ENCODE measurements around the gene PKP3. TPM values are rescaled to one million over a fixed set of nuclear protein-coding genes. Genes with fewer than 3 reads are reported as not detected.

PKP3 gene
- total RNA-seq, 3 donors from 2014 or later = 0.32 to 60.9 (median 36.7) TPM

- peak in 1 of 2 donors; percentile 49 for DNase-seq (ENCODE audit: low spot score in 2 of 2)
- Histone ChIP-seq H3K4me1 (peaks cover 7 to 14% of the 10 kb centered on the region in 2 donors), H3K4me3 (peak overlapping the region in 1 of 3 donors; percentile 19), H3K9me3 (no peaks in the 10 kb centered on the region), H3K27me3 (no peaks in the 10 kb centered on the region), H3K36me3 (no peaks in the 10 kb centered on the region), H3K27ac (peak overlapping the region; percentile 3 to 48)
- TF ChIP-seq, protein P1, sequence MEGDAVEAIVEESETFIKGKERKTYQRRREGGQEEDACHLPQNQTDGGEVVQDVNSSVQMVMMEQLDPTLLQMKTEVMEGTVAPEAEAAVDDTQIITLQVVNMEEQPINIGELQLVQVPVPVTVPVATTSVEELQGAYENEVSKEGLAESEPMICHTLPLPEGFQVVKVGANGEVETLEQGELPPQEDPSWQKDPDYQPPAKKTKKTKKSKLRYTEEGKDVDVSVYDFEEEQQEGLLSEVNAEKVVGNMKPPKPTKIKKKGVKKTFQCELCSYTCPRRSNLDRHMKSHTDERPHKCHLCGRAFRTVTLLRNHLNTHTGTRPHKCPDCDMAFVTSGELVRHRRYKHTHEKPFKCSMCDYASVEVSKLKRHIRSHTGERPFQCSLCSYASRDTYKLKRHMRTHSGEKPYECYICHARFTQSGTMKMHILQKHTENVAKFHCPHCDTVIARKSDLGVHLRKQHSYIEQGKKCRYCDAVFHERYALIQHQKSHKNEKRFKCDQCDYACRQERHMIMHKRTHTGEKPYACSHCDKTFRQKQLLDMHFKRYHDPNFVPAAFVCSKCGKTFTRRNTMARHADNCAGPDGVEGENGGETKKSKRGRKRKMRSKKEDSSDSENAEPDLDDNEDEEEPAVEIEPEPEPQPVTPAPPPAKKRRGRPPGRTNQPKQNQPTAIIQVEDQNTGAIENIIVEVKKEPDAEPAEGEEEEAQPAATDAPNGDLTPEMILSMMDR (IDR thresholded peaks at IDR 0.05) = no peak
- TF ChIP-seq POLR2A (IDR thresholded peaks at IDR 0.05) (no peak), POLR2AphosphoS5 (IDR thresholded peaks at IDR 0.05) (no peak)
- intact Hi-C loops (cut with DNase I; ENCODE audit: low total_unique reads) = no loop called here
Observed at GRCh38 chr11:350723-351255, 43.2 kb upstream of the PKP3 start.

GRCh38 chr11:351411-351810 lies 42.6 kb upstream of the PKP3 start:
- peak in 1 of 2 donors; percentile 34 for DNase-seq (ENCODE audit: low spot score in 2 of 2)
- peak overlapping the region; percentile 3 to 48 for H3K27ac ChIP-seq

GRCh38 chr11:352456-353031 lies 41.5 kb upstream of the PKP3 start:
- H3K27ac ChIP-seq = peak overlapping the region; percentile 89 to 98
- DNase-seq (ENCODE audit: low spot score in 2 of 2) = peak in 1 of 2 donors; percentile 35
- intact Hi-C loops (cut with DNase I; ENCODE audit: low total_unique reads) = no loop called here

More at GRCh38 chr11:351411-351810, 42.6 kb upstream of the PKP3 start:
- no peaks in the 10 kb centered on the region for H3K36me3 ChIP-seq
- no peaks in the 10 kb centered on the region for H3K27me3 ChIP-seq
- TF ChIP-seq, protein P1 (IDR thresholded peaks at IDR 0.05) = no peak
- TF ChIP-seq POLR2A (IDR thresholded peaks at IDR 0.05) (no peak), POLR2AphosphoS5 (IDR thresholded peaks at IDR 0.05) (no peak)
- no peak overlapping the region for H3K4me3 ChIP-seq
- no peaks in the 10 kb centered on the region for H3K9me3 ChIP-seq
- H3K4me1 ChIP-seq = peaks cover 7 to 14% of the 10 kb centered on the region in 2 donors
- intact Hi-C loops (cut with DNase I; ENCODE audit: low total_unique reads) = no loop called here

DNA sequence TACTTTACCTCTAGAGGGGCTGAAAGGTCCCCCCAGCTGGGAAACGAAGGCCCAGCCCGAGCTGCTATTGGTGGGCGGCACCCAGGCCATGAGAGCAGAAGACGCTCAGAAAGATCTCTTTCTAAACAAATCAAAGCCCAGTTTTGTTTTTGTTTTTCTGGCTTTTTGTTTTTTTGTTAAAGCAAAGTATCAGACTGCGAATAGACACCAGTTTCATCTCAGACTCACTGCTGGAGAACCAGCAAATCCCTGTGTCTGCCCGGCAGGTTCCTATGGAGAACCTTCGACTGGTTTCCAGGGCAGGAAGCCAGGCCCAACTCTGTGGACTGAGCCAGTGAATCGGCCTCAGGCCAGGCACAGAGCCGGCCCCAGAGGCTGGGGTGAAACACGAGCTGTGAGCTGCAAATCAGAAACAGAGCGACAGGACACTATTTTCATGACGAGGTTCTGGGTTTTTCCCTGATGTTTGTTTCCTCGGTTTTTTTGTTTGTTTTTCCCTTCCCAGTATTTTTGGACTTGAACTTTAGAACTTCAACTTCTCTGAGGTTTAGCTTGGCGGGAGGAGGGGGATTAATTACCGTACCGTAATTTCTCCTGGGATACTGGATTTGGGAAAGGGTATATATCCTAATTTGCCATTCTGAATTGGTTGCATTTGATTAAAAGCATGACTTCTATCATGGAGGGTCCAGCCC lies 40.7 kb upstream of the PKP3 start:
- no peaks in the 10 kb centered on the region for H3K27me3 ChIP-seq
- TF ChIP-seq, protein P1 (IDR thresholded peaks at IDR 0.05) = no peak
- TF ChIP-seq POLR2AphosphoS5 (IDR thresholded peaks at IDR 0.05) (peak; percentile 50 to 67 (median 59)), POLR2A (IDR thresholded peaks at IDR 0.05) (no peak)
- H3K9me3 ChIP-seq = no peaks in the 10 kb centered on the region
- H3K36me3 ChIP-seq = no peaks in the 10 kb centered on the region
- DNase-seq (ENCODE audit: low spot score in 2 of 2) = peak; percentile 84 to 85
- H3K4me3 ChIP-seq = no peak overlapping the region
- intact Hi-C loops (cut with DNase I; ENCODE audit: low total_unique reads) = no loop called here
- H3K27ac ChIP-seq = peak overlapping the region; percentile 89 to 98
- peaks cover 7 to 14% of the 10 kb centered on the region in 2 donors for H3K4me1 ChIP-seq

More at GRCh38 chr11:352456-353031, 41.5 kb upstream of the PKP3 start:
- H3K36me3 ChIP-seq = no peaks in the 10 kb centered on the region
- no peaks in the 10 kb centered on the region for H3K9me3 ChIP-seq
- peaks cover 7 to 14% of the 10 kb centered on the region in 2 donors for H3K4me1 ChIP-seq
- no peaks in the 10 kb centered on the region for H3K27me3 ChIP-seq
- TF ChIP-seq, protein P1 (IDR thresholded peaks at IDR 0.05) = no peak
- no peak for TF ChIP-seq POLR2A (IDR thresholded peaks at IDR 0.05)
- TF ChIP-seq POLR2AphosphoS5 (IDR thresholded peaks at IDR 0.05) = no peak
- no peak overlapping the region for H3K4me3 ChIP-seq

Data from breast epithelium (tissue), 4 donors.